T-helper 2 cell treated with Interferon-gamma antibody and Interleukin-4, amounts not matched to agents 5 μg/mL and 100 μg/mL, for 36 hours (primary cell): ENCODE data around the gene AFG1L.
"Not testable (repeated sequence)": the region's sequence is repeated elsewhere in the genome, so short reads cannot be mapped to it uniquely, and the experiment has no call there.

Experiments
- DNase-seq: peaks from one replicate; pipeline ENCODE4 v3.0.0; 2021; ENCODE audit warnings: low spot score
- H3K27ac Mint-ChIP-seq: one replicate; pipeline ENCODE4 v1.8.0; 2021; ENCODE audit warnings: mild to moderate bottlenecking, mixed read lengths
- H3K27me3 Mint-ChIP-seq: one replicate; pipeline ENCODE4 v1.8.0; 2021; ENCODE audit warnings: low read depth, mixed read lengths
- H3K36me3 Mint-ChIP-seq: one replicate; pipeline ENCODE4 v1.8.0; 2021; ENCODE audit warnings: low read depth, mixed read lengths
- H3K4me1 Mint-ChIP-seq: one replicate; pipeline ENCODE4 v1.8.0; 2021; ENCODE audit warnings: low read depth, mixed read lengths
- H3K4me3 Mint-ChIP-seq: one replicate; pipeline ENCODE4 v1.8.0; 2022; ENCODE audit warnings: mild to moderate bottlenecking, moderate library complexity, mixed read lengths
- H3K9me3 Mint-ChIP-seq: one replicate; pipeline ENCODE4 v1.8.0; 2021; ENCODE audit warnings: mixed read lengths

AFG1L gene

GRCh38 chr6:108423982-108424705, 129.3 kb downstream of the AFG1L start:
- Mint-ChIP-seq H3K9me3 (no peaks in the 10 kb centered on the region), H3K4me1 (no peaks in the 10 kb centered on the region), H3K27me3 (peaks cover 32% of the 10 kb centered on the region), H3K36me3 (no peaks in the 10 kb centered on the region), H3K4me3 (no peak overlapping the region), H3K27ac (no peak overlapping the region)
- DNase-seq: no peak

- H3K27ac Mint-ChIP-seq: no peak overlapping the region
- H3K9me3 Mint-ChIP-seq: no peaks in the 10 kb centered on the region
- DNase-seq: no peak
- no peaks in the 10 kb centered on the region for H3K36me3 Mint-ChIP-seq
- no peaks in the 10 kb centered on the region for H3K4me1 Mint-ChIP-seq
- no peak overlapping the region for H3K4me3 Mint-ChIP-seq
- H3K27me3 Mint-ChIP-seq: peaks cover 28% of the 10 kb centered on the region
Observed at GRCh38 chr6:108425428-108425827, 130.6 kb downstream of the AFG1L start.

GRCh38 chr6:108432143-108432542, 137.3 kb downstream of the AFG1L start:
- Mint-ChIP-seq H3K4me3 (no peak overlapping the region), H3K27me3 (peaks cover 22% of the 10 kb centered on the region), H3K9me3 (no peaks in the 10 kb centered on the region), H3K27ac (no peak overlapping the region), H3K4me1 (peaks cover 3% of the 10 kb centered on the region), H3K36me3 (no peaks in the 10 kb centered on the region)
- DNase-seq: no peak

GRCh38 chr6:108432792-108433191, 137.9 kb downstream of the AFG1L start:
- no peaks in the 10 kb centered on the region for H3K36me3 Mint-ChIP-seq
- no peak overlapping the region for H3K4me3 Mint-ChIP-seq
- DNase-seq: no peak
- no peaks in the 10 kb centered on the region for H3K9me3 Mint-ChIP-seq
- peaks cover 27% of the 10 kb centered on the region for H3K27me3 Mint-ChIP-seq
- H3K27ac Mint-ChIP-seq: no peak overlapping the region
- peaks cover 3% of the 10 kb centered on the region for H3K4me1 Mint-ChIP-seq

GRCh38 chr6:108434222-108434621, 139.4 kb downstream of the AFG1L start:
- H3K36me3 Mint-ChIP-seq: no peaks in the 10 kb centered on the region
- peaks cover 3% of the 10 kb centered on the region for H3K4me1 Mint-ChIP-seq
- no peaks in the 10 kb centered on the region for H3K9me3 Mint-ChIP-seq
- no peak for DNase-seq
- H3K27ac Mint-ChIP-seq: no peak overlapping the region
- peaks cover 41% of the 10 kb centered on the region for H3K27me3 Mint-ChIP-seq
- no peak overlapping the region for H3K4me3 Mint-ChIP-seq

GRCh38 chr6:108435391-108435790, 140.5 kb downstream of the AFG1L start:
- Mint-ChIP-seq H3K4me3 (no peak overlapping the region), H3K9me3 (no peaks in the 10 kb centered on the region), H3K36me3 (no peaks in the 10 kb centered on the region), H3K27me3 (peaks cover 43% of the 10 kb centered on the region), H3K4me1 (peaks cover 3% of the 10 kb centered on the region), H3K27ac (no peak overlapping the region)
- DNase-seq: no peak

GRCh38 chr6:108436771-108437170, 141.9 kb downstream of the AFG1L start:
- Mint-ChIP-seq H3K9me3 (no peaks in the 10 kb centered on the region), H3K36me3 (no peaks in the 10 kb centered on the region), H3K4me3 (no peak overlapping the region), H3K27ac (no peak overlapping the region), H3K4me1 (peaks cover 3% of the 10 kb centered on the region), H3K27me3 (peaks cover 44% of the 10 kb centered on the region)
- DNase-seq: no peak

- H3K4me3 Mint-ChIP-seq: no peak overlapping the region
- H3K9me3 Mint-ChIP-seq: no peaks in the 10 kb centered on the region
- H3K36me3 Mint-ChIP-seq: no peaks in the 10 kb centered on the region
- H3K4me1 Mint-ChIP-seq: peaks cover 1% of the 10 kb centered on the region
- H3K27ac Mint-ChIP-seq: no peak overlapping the region
- peaks cover 52% of the 10 kb centered on the region for H3K27me3 Mint-ChIP-seq
- no peak for DNase-seq
Observed at GRCh38 chr6:108437821-108438220, 143.0 kb downstream of the AFG1L start.

- H3K36me3 Mint-ChIP-seq: no peaks in the 10 kb centered on the region
- no peak for DNase-seq
- H3K4me1 Mint-ChIP-seq: no peaks in the 10 kb centered on the region
- H3K27ac Mint-ChIP-seq: no peak overlapping the region
- no peak overlapping the region for H3K4me3 Mint-ChIP-seq
- no peaks in the 10 kb centered on the region for H3K9me3 Mint-ChIP-seq
- H3K27me3 Mint-ChIP-seq: peaks cover 54% of the 10 kb centered on the region
Observed at GRCh38 chr6:108438918-108439317, 144.1 kb downstream of the AFG1L start.

GRCh38 chr6:108441141-108441540, 146.3 kb downstream of the AFG1L start:
- no peak overlapping the region for H3K4me3 Mint-ChIP-seq

GRCh38 chr6:108442770-108443520, 148.1 kb downstream of the AFG1L start:
- H3K4me1 Mint-ChIP-seq: peaks cover 10% of the 10 kb centered on the region
- DNase-seq: no peak
- no peaks in the 10 kb centered on the region for H3K9me3 Mint-ChIP-seq
- no peak overlapping the region for H3K4me3 Mint-ChIP-seq
- H3K27ac Mint-ChIP-seq: no peak overlapping the region
- no peaks in the 10 kb centered on the region for H3K36me3 Mint-ChIP-seq
- H3K27me3 Mint-ChIP-seq: peaks cover 56% of the 10 kb centered on the region

More at GRCh38 chr6:108441141-108441540, 146.3 kb downstream of the AFG1L start:
- Mint-ChIP-seq H3K4me1 (peaks cover 10% of the 10 kb centered on the region), H3K36me3 (no peaks in the 10 kb centered on the region), H3K27ac (no peak overlapping the region), H3K9me3 (no peaks in the 10 kb centered on the region), H3K27me3 (peaks cover 57% of the 10 kb centered on the region)
- no peak for DNase-seq

- Mint-ChIP-seq H3K36me3 (no peaks in the 10 kb centered on the region), H3K9me3 (no peaks in the 10 kb centered on the region), H3K4me1 (peaks cover 10% of the 10 kb centered on the region), H3K27ac (no peak overlapping the region), H3K4me3 (no peak overlapping the region), H3K27me3 (peaks cover 47% of the 10 kb centered on the region)
- DNase-seq: no peak
Observed at GRCh38 chr6:108446629-108447150, 151.8 kb downstream of the AFG1L start.

GRCh38 chr6:108448481-108448880, 153.6 kb downstream of the AFG1L start:
- H3K9me3 Mint-ChIP-seq: no peaks in the 10 kb centered on the region
- H3K27me3 Mint-ChIP-seq: peaks cover 32% of the 10 kb centered on the region
- DNase-seq: no peak
- no peak overlapping the region for H3K4me3 Mint-ChIP-seq
- H3K4me1 Mint-ChIP-seq: peaks cover 11% of the 10 kb centered on the region
- no peak overlapping the region for H3K27ac Mint-ChIP-seq
- H3K36me3 Mint-ChIP-seq: no peaks in the 10 kb centered on the region

GRCh38 chr6:108449717-108450116, 154.9 kb downstream of the AFG1L start:
- not testable (repeated sequence) for H3K4me3 Mint-ChIP-seq, H3K36me3 Mint-ChIP-seq, DNase-seq, H3K9me3 Mint-ChIP-seq, H3K27ac Mint-ChIP-seq
- peaks cover 14% of the 10 kb centered on the region for H3K4me1 Mint-ChIP-seq
- H3K27me3 Mint-ChIP-seq: peaks cover 30% of the 10 kb centered on the region
